ENCODE results near the gene ZSWIM8. TPM values are rescaled to one million over a fixed set of nuclear protein-coding genes. Genes with fewer than 3 reads are reported as not detected.

The ZSWIM8 gene
- total and polyA plus RNA-seq, 2 donors (not counting 3 experiments of a cell fraction or from before 2014, with no cell fraction given): 111 to 230 TPM

DNA sequence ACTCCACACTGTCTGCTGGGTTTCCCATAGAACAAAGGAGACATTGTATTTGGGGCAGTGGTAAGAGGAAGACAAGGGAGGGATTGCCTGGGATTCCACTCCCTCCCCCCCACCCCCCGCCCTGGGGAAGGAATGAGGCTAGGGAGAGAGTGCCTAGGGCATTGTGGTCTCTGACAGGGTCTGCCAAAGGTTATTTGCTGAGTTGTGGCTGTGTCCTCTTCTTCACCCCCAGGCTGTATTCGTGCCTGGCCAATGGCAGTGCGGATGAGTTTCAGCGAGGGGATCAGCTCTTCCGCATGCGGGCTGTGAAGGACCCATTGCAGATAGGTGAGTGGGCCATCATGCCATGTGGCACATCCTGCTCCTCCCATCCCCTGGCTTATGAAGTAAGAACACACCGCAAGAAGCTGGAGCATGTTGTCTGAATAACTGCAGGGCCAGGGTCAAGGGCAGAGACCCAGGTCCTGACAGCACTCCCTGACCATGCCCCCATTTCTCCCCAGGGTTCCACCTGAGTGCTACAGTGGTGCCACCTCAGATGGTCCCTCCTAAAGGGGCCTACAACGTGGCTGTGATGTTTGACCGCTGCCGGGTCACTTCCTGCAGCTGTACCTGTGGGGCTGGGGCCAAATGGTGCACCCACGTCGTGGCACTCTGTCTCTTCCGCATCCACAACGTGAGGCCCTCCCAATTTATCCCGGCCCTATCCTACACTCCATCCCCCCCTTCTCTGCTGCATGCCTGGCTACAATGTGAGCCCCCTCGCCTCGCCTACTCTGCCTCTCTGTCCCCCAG, 3.7 kb downstream of the ZSWIM8 start:
- Histone ChIP-seq H3K36me3 (ENCODE audit: control insufficient read depth in 2 of 2, extremely low read depth in 1 of 2, insufficient read depth in 2 of 2, low read length in 2 of 2) (peaks cover 15 to 47% of the 10 kb centered on the region in 2 experiments), H3K4me1 (ENCODE audit: control insufficient read depth, extremely low read depth, insufficient read depth, low read length) (peaks cover 18% of the 10 kb centered on the region), H3K9me3 (replicated peaks; ENCODE audit: control insufficient read depth, insufficient read depth, low read length) (no peaks in the 10 kb centered on the region), H3K4me3 (replicated peaks in 1 of 3; ENCODE audit: insufficient read depth in 1 of 3, low read depth in 1 of 3, low read length in 3 of 3) (no peak overlapping the region), H3K79me2 (ENCODE audit: control insufficient read depth, insufficient read depth, low read length) (peaks cover 26% of the 10 kb centered on the region), H3K27ac (ENCODE audit: insufficient read depth, low read depth, low read length) (no peak overlapping the region), H3K27me3 (ENCODE audit: control insufficient read depth in 2 of 2, insufficient read depth in 2 of 2, low read length in 2 of 2) (no peaks in the 10 kb centered on the region), H2AFZ (ENCODE audit: low read depth, low read length) (no peak overlapping the region), H3K4me2 (ENCODE audit: insufficient read depth, low read length) (no peak overlapping the region), H3K9me1 (replicated peaks; ENCODE audit: control insufficient read depth, extremely low read depth, insufficient read depth, low read length) (no peaks in the 10 kb centered on the region), H3K9ac (replicated peaks; ENCODE audit: extremely low read depth, insufficient read depth, low read length) (no peak overlapping the region), H4K20me1 (replicated peaks; ENCODE audit: control insufficient read depth, extremely low read depth, insufficient read depth, low read length) (peaks cover 6% of the 10 kb centered on the region)
- ChIA-PET POLR2A (no interaction called here), CTCF (no interaction called here)
- FAIRE-seq (no peak), DNase-seq (ENCODE audit: low read depth, low spot score) (no peak)
- BruUV-seq (replicated peaks): no TSS peak
- dilution Hi-C loops (cut with MboI; ENCODE audit: extremely low pct_ligation_motif_present, low sequenced_read_pairs) (no loop called here), intact Hi-C loops (cut with micrococcal nuclease) (no loop called here)
- TF ChIP-seq FOS (IDR thresholded peaks at IDR 0.05; ENCODE audit: borderline replicate concordance, insufficient read depth, low read length) (no peak), POLR2A (IDR thresholded peaks at IDR 0.05; ENCODE audit: low read depth, low read length) (no peak), EZH2 (IDR thresholded peaks at IDR 0.05; ENCODE audit: borderline replicate concordance, low read depth, low read length, severe bottlenecking) (no peak), GATA2 (IDR thresholded peaks at IDR 0.05; ENCODE audit: insufficient read depth, insufficient read length, low read depth, low read length) (no peak), JUN (IDR thresholded peaks at IDR 0.05; ENCODE audit: borderline replicate concordance, insufficient read depth, insufficient read length, low read depth) (no peak), MYC (IDR thresholded peaks at IDR 0.05; ENCODE audit: low read depth, low read length) (no peak), POLR2AphosphoS5 (IDR thresholded peaks at IDR 0.05; ENCODE audit: insufficient read depth, low read depth, low read length) (no peak)
- TF ChIP-seq, protein P1, sequence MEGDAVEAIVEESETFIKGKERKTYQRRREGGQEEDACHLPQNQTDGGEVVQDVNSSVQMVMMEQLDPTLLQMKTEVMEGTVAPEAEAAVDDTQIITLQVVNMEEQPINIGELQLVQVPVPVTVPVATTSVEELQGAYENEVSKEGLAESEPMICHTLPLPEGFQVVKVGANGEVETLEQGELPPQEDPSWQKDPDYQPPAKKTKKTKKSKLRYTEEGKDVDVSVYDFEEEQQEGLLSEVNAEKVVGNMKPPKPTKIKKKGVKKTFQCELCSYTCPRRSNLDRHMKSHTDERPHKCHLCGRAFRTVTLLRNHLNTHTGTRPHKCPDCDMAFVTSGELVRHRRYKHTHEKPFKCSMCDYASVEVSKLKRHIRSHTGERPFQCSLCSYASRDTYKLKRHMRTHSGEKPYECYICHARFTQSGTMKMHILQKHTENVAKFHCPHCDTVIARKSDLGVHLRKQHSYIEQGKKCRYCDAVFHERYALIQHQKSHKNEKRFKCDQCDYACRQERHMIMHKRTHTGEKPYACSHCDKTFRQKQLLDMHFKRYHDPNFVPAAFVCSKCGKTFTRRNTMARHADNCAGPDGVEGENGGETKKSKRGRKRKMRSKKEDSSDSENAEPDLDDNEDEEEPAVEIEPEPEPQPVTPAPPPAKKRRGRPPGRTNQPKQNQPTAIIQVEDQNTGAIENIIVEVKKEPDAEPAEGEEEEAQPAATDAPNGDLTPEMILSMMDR (IDR thresholded peaks at IDR 0.05; ENCODE audit: extremely low read depth in 1 of 2, insufficient read depth in 1 of 2, low read depth in 1 of 2, low read length in 2 of 2): no peak
- TF ChIP-seq, protein P2, sequence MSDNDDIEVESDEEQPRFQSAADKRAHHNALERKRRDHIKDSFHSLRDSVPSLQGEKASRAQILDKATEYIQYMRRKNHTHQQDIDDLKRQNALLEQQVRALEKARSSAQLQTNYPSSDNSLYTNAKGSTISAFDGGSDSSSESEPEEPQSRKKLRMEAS (IDR thresholded peaks at IDR 0.05; ENCODE audit: insufficient read depth, insufficient read length): no peak
